NB4 (cell line): ENCODE results near the gene RBM38.

Source experiments
- CTCF ChIP-seq: IDR thresholded peaks from one replicate; pipeline ENCODE4 v1.5.1; 2012; ENCODE audit warnings: low read depth, low read length
- MAX ChIP-seq: IDR thresholded peaks from 2 replicates; pipeline ENCODE4 v1.6.1; 2011; ENCODE audit warnings: low read depth, low read length
- MYC ChIP-seq: IDR thresholded peaks from 2 replicates; pipeline ENCODE4 v1.6.1; 2011; ENCODE audit warnings: low read depth, low read length
- POLR2A ChIP-seq: IDR thresholded peaks from 2 replicates; pipeline ENCODE4 v1.6.1; 2011; ENCODE audit warnings: mild to moderate bottlenecking; ENCODE audit not compliant: insufficient read length; ENCODE audit errors: extremely low read depth

- no peak for TF ChIP-seq CTCF
- no peak for TF ChIP-seq MYC
- no peak for TF ChIP-seq POLR2A
- TF ChIP-seq MAX, result no peak
These were observed 20.9 kb upstream of the RBM38 start for GRCh38 chr20:57370316-57370715.
